Mucosa of descending colon (tissue), 3 donors: Measurements from ENCODE around the gene SH3BP2. TPM values are rescaled to one million over a fixed set of nuclear protein-coding genes. Genes with fewer than 3 reads are reported as not detected.
"Not testable (repeated sequence)": the region's sequence is repeated elsewhere in the genome, so short reads cannot be mapped to it uniquely, and the experiment has no call there.

Experiments used
- ATAC-seq: fragments of 200-7000 bp; cut with Tn5 transposase; one replicate; pipeline ENCODE4 v1.9.1; 2020; ENCODE audit warnings: mild to moderate bottlenecking, moderate library complexity
- DNase-seq, 3 donors: peaks; one replicate each; pipeline ENCODE4 v3.0.0-alpha.2; 2020
- H3K36me3 ChIP-seq: fragments of 200-600 bp; one replicate; pipeline ENCODE4 v1.8.0; 2021; ENCODE audit warnings: low read depth, mild to moderate bottlenecking
- H3K4me1 ChIP-seq: fragments of 200-600 bp; one replicate; pipeline ENCODE4 v1.8.0; 2021; ENCODE audit warnings: low read depth, mild to moderate bottlenecking
- H3K4me3 ChIP-seq: fragments of 200-600 bp; one replicate; pipeline ENCODE4 v1.8.0; 2021; ENCODE audit warnings: mild to moderate bottlenecking
- H3K9me3 ChIP-seq: fragments of 200-600 bp; one replicate; pipeline ENCODE4 v1.8.0; 2021; ENCODE audit warnings: mild to moderate bottlenecking
- CTCF ChIP-seq: fragments of 200-600 bp; IDR thresholded peaks from one replicate; pipeline ENCODE4 v1.8.0; 2022; ENCODE audit warnings: antibody characterized with exemption, mild to moderate bottlenecking
- intact Hi-C, 2 donors: fragments of 100-400 bp; cut with DNase I in 1 of 2; cut with micrococcal nuclease in 1 of 2; formaldehyde crosslinking; loops; one replicate each; pipeline versions ENCODE4 v1.11.0 to v1.11.1; 2022; cut with DNase I, micrococcal nuclease
- total RNA-seq, 3 donors: library from RNA; stranded (reverse); fragmentation: NEBNext Ultra II Directional in 2 of 3; extraction: Animal tissue kit (Norgen Biotek cat#: 25700) in 2 of 3; gene quantifications; one replicate each; pipeline versions ENCODE4 v1.2.1 to v1.2.4, GENCODE V29; 2021 to 2023
- donor health status: DM: no; HTN: no; CAD: no; lungs with moderate emphysema.
- donor health status: DM: no; HTN: no; CAD: no.
- donor health status: DM: no; HTN: yes; CAD: no.

The SH3BP2 gene
- total RNA-seq, 3 donors from 2014 or later = 48.1 to 75.3 (median 73.0) TPM

- Histone ChIP-seq H3K4me3 (no peak overlapping the region), H3K4me1 (peaks cover 19% of the 10 kb centered on the region), H3K36me3 (no peaks in the 10 kb centered on the region), H3K9me3 (no peaks in the 10 kb centered on the region)
- ATAC-seq (no peak), DNase-seq (no peak)
- intact Hi-C loops = loop anchor here (10.0 kb wide), 3 partner anchors 48 to 178 kb away; no protein-coding TSS in a partner anchor
- TF ChIP-seq CTCF = no peak
Observed at GRCh38 chr4:2767046-2767704, 25.7 kb upstream of the SH3BP2 start.

- intact Hi-C loops = loop anchor here (10.0 kb wide), 3 partner anchors 47 to 177 kb away; no protein-coding TSS in a partner anchor
- no peak for DNase-seq
- no peak for TF ChIP-seq CTCF
- peaks cover 17% of the 10 kb centered on the region for H3K4me1 ChIP-seq
- H3K36me3 ChIP-seq = no peaks in the 10 kb centered on the region
- no peaks in the 10 kb centered on the region for H3K9me3 ChIP-seq
- no peak overlapping the region for H3K4me3 ChIP-seq
- no peak for ATAC-seq
Observed at GRCh38 chr4:2767705-2768074, 25.2 kb upstream of the SH3BP2 start.

GRCh38 chr4:2768124-2768523 lies 24.8 kb upstream of the SH3BP2 start:
- H3K9me3 ChIP-seq = no peaks in the 10 kb centered on the region
- no peaks in the 10 kb centered on the region for H3K36me3 ChIP-seq
- intact Hi-C loops = loop anchor here (10.0 kb wide), 3 partner anchors 47 to 177 kb away; no protein-coding TSS in a partner anchor
- DNase-seq = no peak
- H3K4me3 ChIP-seq = no peak overlapping the region
- peaks cover 17% of the 10 kb centered on the region for H3K4me1 ChIP-seq
- TF ChIP-seq CTCF = no peak
- no peak for ATAC-seq

GRCh38 chr4:2768921-2769336 lies 24.0 kb upstream of the SH3BP2 start:
- ATAC-seq (no peak), DNase-seq (no peak)

GRCh38 chr4:2771264-2771663 lies 21.6 kb upstream of the SH3BP2 start:
- Histone ChIP-seq H3K4me3 (no peak overlapping the region), H3K4me1 (peaks cover 9% of the 10 kb centered on the region), H3K36me3 (no peaks in the 10 kb centered on the region), H3K9me3 (no peaks in the 10 kb centered on the region)
- intact Hi-C loops = no loop called here
- peak; percentile 54 for ATAC-seq
- no peak for TF ChIP-seq CTCF
- no peak for DNase-seq

More at GRCh38 chr4:2768921-2769336, 24.0 kb upstream of the SH3BP2 start:
- Histone ChIP-seq H3K9me3 (no peaks in the 10 kb centered on the region), H3K4me3 (no peak overlapping the region), H3K4me1 (peaks cover 10% of the 10 kb centered on the region), H3K36me3 (no peaks in the 10 kb centered on the region)
- no peak for TF ChIP-seq CTCF
- intact Hi-C loops = loop anchor here (10.0 kb wide), 3 partner anchors 46 to 176 kb away; no protein-coding TSS in a partner anchor

- not testable (repeated sequence) for H3K4me3 ChIP-seq, H3K4me1 ChIP-seq, ATAC-seq, H3K9me3 ChIP-seq, DNase-seq, H3K36me3 ChIP-seq
- intact Hi-C loops = loop anchor here in 1 of 2 donors (10.0 kb wide), 1 partner anchor 84 kb away; no protein-coding TSS in a partner anchor
Observed at GRCh38 chr4:2780643-2781042, 12.2 kb upstream of the SH3BP2 start.
